GM19025 (cell line): Measurements from ENCODE around the gene NOL4L.

Experiments used
- ATAC-seq: cut with Tn5 transposase; IDR thresholded peaks from one replicate; pipeline ENCODE4 v1.9.1; 2021; ENCODE audit warnings: mild to moderate bottlenecking, low read depth, moderate library complexity; ENCODE audit not compliant: unreplicated experiment

NOL4L gene

DNA sequence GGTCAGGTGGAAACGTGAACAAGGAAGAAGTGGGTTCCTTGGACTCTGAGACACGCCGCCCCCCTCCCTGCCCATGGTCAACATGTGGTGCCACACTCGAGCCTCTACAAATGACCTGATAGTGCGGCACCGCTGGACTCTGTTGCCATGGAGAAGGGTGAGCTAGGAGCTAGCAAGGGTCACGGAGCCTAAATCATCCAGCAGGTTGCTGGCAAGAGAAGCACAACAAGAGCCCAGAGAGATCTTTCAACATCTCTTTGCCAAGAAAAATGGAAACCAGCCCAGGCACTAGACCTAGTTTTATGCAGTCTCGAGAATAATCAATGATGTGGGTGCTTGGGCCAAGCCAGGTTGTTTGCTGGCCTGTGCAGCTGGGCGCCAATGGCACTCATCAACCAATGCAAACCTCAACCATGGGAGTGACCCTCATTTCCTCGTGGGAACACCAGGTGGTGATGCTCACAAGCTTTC, 69.5 kb downstream of the NOL4L start:
- ATAC-seq = no peak

DNA sequence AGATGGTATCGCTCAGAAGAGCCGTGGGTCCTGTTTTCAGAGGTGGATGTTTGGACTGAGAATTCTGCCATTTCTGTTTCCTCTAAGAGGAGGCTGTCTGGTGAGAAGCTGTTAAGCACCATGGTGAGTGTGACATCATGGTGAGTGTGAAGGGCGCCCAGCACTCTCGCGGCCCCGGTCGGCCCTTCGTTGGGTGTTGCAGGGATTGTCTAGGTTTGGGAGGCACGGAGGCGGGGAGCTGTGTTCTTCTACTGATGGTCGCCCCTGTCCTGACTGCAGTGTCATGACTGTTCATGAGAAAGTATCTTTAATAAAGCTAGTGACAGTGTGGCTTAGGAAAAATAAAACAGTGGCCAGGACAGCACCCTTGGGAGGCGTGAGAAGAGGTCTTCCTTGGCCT, 70.4 kb downstream of the NOL4L start:
- no peak for ATAC-seq

- ATAC-seq = no peak
Observed at GRCh38 chr20:32513031-32513866, 71.9 kb downstream of the NOL4L start.

DNA sequence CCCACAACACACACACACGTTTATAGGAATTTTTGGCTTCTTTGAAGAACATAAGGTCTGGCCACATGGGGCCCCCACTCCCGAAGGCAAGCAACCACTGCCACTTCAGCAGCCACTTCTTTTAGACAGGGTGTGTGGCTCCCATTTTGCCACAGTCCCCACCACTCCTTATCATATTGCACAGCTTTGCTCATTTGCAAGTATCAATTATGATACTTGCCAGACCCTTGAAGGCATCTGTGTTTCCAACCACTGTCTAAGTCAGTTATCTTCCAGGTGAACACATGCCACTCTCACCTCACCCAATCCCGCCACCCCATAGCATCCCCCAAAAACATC, 73.1 kb downstream of the NOL4L start:
- ATAC-seq = no peak

DNA sequence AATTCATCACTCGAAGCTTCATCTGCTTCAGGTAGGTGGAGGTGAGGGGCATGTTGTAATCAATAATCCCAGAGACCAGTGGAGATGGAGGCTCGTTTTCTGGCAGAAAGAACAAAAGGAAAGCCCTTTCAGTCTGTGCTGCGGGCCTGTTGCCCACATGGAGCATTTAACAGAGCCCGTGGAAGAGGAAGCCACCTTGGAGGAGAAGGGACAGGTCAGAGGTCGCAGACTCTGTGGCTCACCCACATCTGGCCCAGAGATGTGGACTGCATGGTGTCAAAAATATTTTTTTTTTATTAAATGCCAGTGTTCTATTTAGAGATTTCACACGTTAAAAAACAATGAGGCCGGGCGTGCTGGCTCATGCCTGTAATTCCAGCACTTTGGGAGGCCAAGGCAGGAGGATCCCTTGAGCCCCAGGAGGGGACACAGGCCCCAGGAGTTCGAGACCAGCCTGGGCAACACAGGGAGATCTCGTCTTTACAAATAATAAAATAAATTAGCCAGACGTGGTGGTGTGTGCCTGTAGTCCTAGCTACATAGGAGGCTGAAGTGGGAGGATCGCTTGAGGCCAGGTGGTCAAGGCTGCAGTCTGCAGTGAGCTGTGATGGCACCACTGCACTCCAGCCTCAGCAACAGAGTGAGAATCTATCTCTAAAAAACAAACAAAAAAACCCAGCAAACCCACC, 73.6 kb downstream of the NOL4L start:
- ATAC-seq = no peak

GRCh38 chr20:32510601-32511357, 74.4 kb downstream of the NOL4L start:
- no peak for ATAC-seq

- no peak for ATAC-seq
Observed at GRCh38 chr20:32510120-32510600, 75.0 kb downstream of the NOL4L start.

DNA sequence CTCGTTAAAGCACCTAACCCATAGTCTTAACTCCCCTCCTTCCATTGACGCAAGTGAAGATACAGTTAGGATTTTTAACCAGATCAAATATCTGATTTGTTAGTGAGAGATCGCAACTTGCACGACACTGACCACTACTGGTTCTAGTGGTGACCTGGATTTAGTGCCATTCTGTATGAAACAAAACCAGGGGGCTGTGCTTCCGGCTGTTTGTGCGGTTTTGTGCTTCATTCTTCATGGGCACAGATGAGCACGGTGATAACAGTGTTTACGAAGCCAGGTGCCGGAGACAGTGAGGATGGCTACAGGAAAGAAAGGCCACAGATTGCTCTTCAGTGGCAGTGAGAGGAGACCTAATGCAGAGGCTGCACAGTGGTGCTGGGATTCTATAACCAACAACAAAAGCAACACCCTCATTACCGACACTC, 75.5 kb downstream of the NOL4L start:
- ATAC-seq = no peak

DNA sequence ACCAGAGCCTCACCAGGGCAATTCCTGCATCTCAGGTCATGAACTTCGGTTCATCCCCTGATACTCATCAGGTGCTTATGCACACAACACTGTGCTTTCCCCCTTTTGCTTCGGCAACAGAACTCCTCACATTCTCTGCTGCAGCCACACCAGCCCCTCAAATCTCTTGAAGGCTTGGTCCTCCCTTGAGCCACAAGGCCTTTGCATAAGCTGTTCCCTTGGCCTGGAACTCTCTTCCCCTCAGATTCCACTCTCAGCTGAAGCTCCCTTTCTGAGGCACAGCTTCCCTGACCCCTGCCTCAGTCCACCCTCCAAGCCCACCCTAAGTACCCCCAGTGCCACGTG, 76.4 kb downstream of the NOL4L start:
- ATAC-seq = no peak

DNA sequence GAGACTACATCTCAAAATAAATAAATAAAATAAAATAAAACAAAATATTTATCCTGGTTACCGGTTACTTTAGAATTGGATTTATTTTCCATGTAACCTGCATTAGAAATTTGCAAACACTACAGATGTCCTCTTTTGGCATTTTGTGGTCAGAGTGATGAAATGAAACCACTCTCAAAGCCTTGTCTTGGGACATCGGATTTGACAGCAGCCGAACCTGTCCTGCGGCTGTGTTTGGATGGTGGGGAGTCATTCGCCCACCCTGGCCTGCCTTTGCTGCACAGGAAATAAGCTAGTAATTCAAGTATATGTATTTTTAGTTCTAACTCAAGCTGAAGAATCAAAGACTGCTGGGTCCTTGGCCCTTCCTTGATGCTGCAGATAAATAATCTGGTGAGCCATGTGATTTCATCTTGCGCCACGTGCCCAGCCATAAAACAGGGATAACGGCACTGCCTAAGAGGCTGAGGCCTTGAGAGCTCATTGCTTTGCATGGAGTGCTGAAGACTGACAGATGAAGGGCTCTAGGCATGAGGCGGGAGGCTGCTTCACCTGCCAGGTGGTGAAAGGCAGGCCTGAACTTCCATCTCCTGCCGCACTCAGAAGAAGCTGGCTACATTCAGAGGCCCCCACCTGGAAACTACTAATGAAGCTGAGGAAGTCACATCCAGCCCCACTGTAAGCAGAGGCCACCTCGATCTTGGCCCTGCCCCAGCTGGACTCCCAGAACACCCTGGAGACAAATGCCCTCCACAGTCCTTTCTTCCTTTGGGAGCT, 76.9 kb downstream of the NOL4L start:
- no peak for ATAC-seq

DNA sequence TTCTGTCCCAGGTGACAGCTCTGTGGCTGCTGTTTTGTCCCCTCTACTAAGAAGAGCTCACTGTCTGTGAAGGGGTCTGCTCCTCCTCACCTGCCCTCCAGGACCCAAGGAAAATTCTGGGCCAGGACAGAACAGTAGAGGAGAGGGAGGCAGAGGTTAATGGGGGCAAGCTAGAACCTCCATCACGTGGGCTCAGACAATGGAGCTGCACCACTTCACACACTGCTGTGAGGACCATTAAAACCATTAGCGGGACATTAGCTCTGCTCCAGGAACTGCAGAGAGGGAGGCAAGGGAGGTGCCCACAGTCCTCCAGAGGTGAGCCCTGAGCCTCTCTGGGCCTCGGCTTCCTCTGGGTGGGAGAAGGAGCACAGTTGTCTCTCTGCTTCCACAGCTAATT, 78.4 kb downstream of the NOL4L start:
- no peak for ATAC-seq

- no peak for ATAC-seq
Observed at GRCh38 chr20:32505723-32506473, 79.2 kb downstream of the NOL4L start.

DNA sequence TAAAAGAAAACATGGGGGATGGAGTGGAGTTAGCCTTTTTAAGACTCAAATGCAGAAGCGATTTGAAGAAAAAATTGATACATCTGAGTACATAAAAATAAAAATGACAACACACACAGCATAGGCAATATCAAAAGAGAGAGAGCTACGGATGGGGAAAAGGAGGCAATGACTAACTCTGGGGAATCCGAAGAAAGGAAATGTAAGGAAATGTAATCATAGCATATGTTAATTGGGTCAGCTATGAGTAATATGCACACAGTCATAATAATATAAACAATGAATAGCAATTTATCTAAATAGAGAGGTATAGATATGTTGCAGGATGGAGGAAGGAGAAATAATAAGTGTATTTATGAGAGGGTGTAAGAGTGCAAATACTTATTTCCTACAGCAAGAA, 83.4 kb downstream of the NOL4L start:
- no peak for ATAC-seq

- ATAC-seq = no peak
Observed at GRCh38 chr20:32497589-32498224, 87.4 kb downstream of the NOL4L start.

GRCh38 chr20:32496811-32497533, 88.2 kb downstream of the NOL4L start:
- ATAC-seq = no peak

- ATAC-seq = no peak
Observed at GRCh38 chr20:32495949-32496348, 89.2 kb downstream of the NOL4L start.

DNA sequence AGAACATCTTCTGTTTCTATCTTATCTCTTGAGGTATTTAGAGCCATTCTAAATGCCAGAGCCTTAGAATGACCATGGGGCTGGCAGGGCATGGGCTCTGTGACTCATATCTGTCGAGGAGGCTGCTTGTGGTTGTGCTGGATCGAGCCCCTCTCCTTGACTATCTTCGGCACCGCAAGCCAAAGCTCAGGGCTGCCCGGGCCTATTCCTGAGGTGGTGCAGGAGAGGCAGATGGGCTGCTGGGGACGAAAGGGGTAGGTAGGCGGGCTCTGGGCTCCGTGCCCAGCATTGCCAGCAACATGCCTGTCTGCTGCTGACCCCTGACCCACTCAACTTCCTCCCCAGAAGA, 89.9 kb downstream of the NOL4L start:
- no peak for ATAC-seq

GRCh38 chr20:32494483-32495216, 90.5 kb downstream of the NOL4L start:
- ATAC-seq = no peak
